Measurements from ENCODE around the gene NAGPA. TPM values are rescaled to one million over a fixed set of nuclear protein-coding genes. Genes with fewer than 3 reads are reported as not detected.

NAGPA gene
- total and polyA plus RNA-seq, 2 donors from 2014 or later = 13.8 to 14.5 TPM

DNA sequence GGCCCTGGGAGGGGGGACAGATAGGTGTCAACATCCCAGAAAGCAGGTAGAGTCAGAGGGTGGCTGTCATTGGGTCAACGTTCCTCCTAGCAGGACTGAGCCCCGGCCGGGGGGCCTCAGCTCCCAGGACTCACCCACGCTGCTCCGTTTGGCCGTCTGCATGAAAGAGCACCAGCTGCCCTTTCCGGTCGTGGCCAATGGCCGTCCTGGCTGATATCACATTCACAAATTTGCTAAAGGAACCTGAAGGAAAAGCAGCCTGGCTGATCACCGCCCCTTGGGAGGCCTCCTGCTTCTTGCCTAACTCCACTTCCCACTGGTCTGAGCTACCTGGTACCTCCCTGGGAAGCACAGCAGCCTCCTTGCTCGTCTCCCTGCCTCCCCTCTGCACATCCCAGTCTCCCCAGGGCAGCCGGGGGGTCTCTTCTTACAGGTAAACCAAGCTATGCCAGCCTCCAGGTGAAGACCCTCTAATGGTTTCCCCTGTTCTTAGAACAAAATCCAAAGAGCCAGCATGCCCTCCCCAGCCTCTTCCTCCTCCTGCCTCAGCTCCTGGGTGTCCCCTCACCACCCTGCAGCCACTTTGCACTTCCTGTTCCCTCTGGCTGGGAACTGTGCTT is 3.4 kb downstream of the NAGPA start:
- peak in 1 of 5 donors; percentile 32 for DNase-seq
- no peaks in the 10 kb centered on the region for H3K9me3 ChIP-seq (ENCODE audit: control insufficient read depth in 2 of 3, insufficient read depth in 1 of 3, low read length in 3 of 3)
- no peaks in the 10 kb centered on the region for H3K36me3 ChIP-seq (ENCODE audit: control insufficient read depth in 2 of 3, insufficient read depth in 3 of 3, low read length in 3 of 3)
- no peaks in the 10 kb centered on the region for H3K27me3 ChIP-seq (ENCODE audit: control insufficient read depth, insufficient read depth, low read length)
- TF ChIP-seq, protein P1, sequence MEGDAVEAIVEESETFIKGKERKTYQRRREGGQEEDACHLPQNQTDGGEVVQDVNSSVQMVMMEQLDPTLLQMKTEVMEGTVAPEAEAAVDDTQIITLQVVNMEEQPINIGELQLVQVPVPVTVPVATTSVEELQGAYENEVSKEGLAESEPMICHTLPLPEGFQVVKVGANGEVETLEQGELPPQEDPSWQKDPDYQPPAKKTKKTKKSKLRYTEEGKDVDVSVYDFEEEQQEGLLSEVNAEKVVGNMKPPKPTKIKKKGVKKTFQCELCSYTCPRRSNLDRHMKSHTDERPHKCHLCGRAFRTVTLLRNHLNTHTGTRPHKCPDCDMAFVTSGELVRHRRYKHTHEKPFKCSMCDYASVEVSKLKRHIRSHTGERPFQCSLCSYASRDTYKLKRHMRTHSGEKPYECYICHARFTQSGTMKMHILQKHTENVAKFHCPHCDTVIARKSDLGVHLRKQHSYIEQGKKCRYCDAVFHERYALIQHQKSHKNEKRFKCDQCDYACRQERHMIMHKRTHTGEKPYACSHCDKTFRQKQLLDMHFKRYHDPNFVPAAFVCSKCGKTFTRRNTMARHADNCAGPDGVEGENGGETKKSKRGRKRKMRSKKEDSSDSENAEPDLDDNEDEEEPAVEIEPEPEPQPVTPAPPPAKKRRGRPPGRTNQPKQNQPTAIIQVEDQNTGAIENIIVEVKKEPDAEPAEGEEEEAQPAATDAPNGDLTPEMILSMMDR (IDR thresholded peaks at IDR 0.05; ENCODE audit: borderline replicate concordance, extremely low read depth, insufficient read depth) = no peak
- H3K9ac ChIP-seq (ENCODE audit: low read length in 3 of 3) = no peak overlapping the region
- peaks cover 0 to 13% (median 9%) of the 10 kb centered on the region in 3 donors for H3K4me1 ChIP-seq (ENCODE audit: control insufficient read depth in 2 of 3, insufficient read depth in 2 of 3, low read depth in 1 of 3, low read length in 3 of 3)
- FAIRE-seq = no peak
- no peak overlapping the region for H3K27ac ChIP-seq (ENCODE audit: low read depth in 2 of 2, low read length in 2 of 2)
- no peak overlapping the region for H3K4me3 ChIP-seq (ENCODE audit: low read length in 3 of 3)
- intact Hi-C loops (cut with DNase I) = no loop called here

DNA sequence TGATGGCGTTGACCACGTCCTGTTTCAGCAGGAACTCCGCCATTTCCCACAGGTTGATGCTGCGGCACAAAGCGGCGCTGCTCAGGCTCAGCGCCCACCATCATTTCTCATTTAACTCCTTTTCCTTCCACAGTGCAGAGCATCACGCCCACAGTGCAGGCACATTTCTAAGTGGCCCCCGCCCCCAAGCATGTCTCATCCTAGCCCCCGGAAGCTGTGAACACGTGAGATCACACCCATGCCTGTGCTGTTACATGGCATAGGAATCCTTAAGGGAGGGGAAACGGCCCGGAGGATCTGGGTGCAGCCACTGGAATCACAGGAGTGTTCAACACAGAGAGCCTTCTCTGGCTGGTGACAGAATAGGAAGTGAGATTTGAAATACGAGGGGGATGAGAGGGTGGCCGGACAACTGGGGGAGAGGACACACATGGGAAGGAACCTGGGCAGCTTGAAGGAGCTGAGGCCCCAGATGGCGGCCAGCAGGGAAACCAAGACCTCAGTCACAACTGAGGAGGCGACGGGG is 4.7 kb downstream of the NAGPA start:
- no peak for DNase-seq
- no peak for FAIRE-seq
- H3K4me3 ChIP-seq (ENCODE audit: low read length in 3 of 3) = no peak overlapping the region

DNA sequence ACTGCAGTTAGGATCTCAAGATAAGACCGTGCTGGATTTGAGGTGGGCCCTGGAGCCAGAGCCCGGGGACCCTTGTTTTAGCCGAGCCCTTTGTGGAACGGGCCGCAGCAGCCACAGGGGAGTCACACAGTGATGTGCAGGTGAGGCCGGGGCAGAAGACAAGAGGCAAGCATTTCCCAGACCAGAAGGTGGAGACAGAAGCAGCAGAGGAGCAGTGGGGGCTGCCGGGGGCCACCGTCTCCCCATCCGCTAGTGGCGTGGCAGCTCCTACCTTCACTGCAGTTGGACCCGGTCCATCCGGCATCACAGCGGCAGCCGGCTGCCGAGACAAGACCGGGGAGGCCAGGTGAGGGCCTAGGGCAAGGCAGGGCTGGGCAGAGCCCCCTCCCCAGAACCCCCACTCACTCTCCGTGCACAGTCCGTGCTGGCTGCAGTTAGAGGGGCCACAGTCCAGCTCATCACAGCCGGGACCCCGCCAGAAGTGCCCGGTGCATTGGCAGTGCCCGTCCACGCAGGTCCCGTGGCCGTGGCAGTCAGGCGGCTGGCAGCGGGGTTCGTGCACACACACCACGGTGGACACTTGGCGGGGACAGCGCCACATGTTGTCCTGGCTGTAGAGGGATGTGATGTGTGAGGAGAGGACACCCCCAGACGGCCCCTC is 6.0 kb downstream of the NAGPA start:
- intact Hi-C loops (cut with DNase I) = no loop called here
- no peaks in the 10 kb centered on the region for H3K9me3 ChIP-seq (ENCODE audit: control insufficient read depth in 2 of 3, insufficient read depth in 1 of 3, low read length in 3 of 3)
- TF ChIP-seq, protein P1 (IDR thresholded peaks at IDR 0.05; ENCODE audit: borderline replicate concordance, extremely low read depth, insufficient read depth) = no peak
- H3K27me3 ChIP-seq (ENCODE audit: control insufficient read depth, insufficient read depth, low read length) = no peaks in the 10 kb centered on the region
- H3K36me3 ChIP-seq (ENCODE audit: control insufficient read depth in 2 of 3, insufficient read depth in 3 of 3, low read length in 3 of 3) = no peaks in the 10 kb centered on the region
- H3K27ac ChIP-seq (ENCODE audit: low read depth in 2 of 2, low read length in 2 of 2) = no peak overlapping the region
- H3K9ac ChIP-seq (ENCODE audit: low read length in 3 of 3) = no peak overlapping the region
- FAIRE-seq = no peak
- peak in 1 of 5 donors; percentile 45 for DNase-seq
- H3K4me3 ChIP-seq (ENCODE audit: low read length in 3 of 3) = no peak overlapping the region
- peaks cover 0 to 4% (median 0%) of the 10 kb centered on the region in 3 donors for H3K4me1 ChIP-seq (ENCODE audit: control insufficient read depth in 2 of 3, insufficient read depth in 2 of 3, low read depth in 1 of 3, low read length in 3 of 3)

More for the DNA sequence above, 4.7 kb downstream of the NAGPA start:
- no peak overlapping the region for H3K9ac ChIP-seq (ENCODE audit: low read length in 3 of 3)
- TF ChIP-seq, protein P1 (IDR thresholded peaks at IDR 0.05; ENCODE audit: borderline replicate concordance, extremely low read depth, insufficient read depth) = no peak
- H3K27ac ChIP-seq (ENCODE audit: low read depth in 2 of 2, low read length in 2 of 2) = no peak overlapping the region
- no peaks in the 10 kb centered on the region for H3K27me3 ChIP-seq (ENCODE audit: control insufficient read depth, insufficient read depth, low read length)
- no peaks in the 10 kb centered on the region for H3K36me3 ChIP-seq (ENCODE audit: control insufficient read depth in 2 of 3, insufficient read depth in 3 of 3, low read length in 3 of 3)
- peaks cover 0 to 5% (median 2%) of the 10 kb centered on the region in 3 donors for H3K4me1 ChIP-seq (ENCODE audit: control insufficient read depth in 2 of 3, insufficient read depth in 2 of 3, low read depth in 1 of 3, low read length in 3 of 3)
- no peaks in the 10 kb centered on the region for H3K9me3 ChIP-seq (ENCODE audit: control insufficient read depth in 2 of 3, insufficient read depth in 1 of 3, low read length in 3 of 3)
- intact Hi-C loops (cut with DNase I) = no loop called here

Data from kidney (tissue), 14 donors.